Left colon (tissue), 2 donors: ENCODE results near the gene SHOC1. TPM values are rescaled to one million over a fixed set of nuclear protein-coding genes. Genes with fewer than 3 reads are reported as not detected.
"Not testable (repeated sequence)": the region's sequence is repeated elsewhere in the genome, so short reads cannot be mapped to it uniquely, and the experiment has no call there.

ENCODE experiments used
- ATAC-seq: fragments of 200-7000 bp; cut with Tn5 transposase; one replicate; pipeline ENCODE4 v1.9.1; 2020; ENCODE audit warnings: mild to moderate bottlenecking, moderate library complexity
- DNase-seq, 2 donors: peaks; one replicate each; pipeline ENCODE4 v3.0.0-alpha.2; 2020
- intact Hi-C, 2 donors: fragments of 100-400 bp; cut with DNase I in 1 of 2; cut with micrococcal nuclease in 1 of 2; formaldehyde crosslinking; loops; one replicate each; pipeline versions ENCODE4 v1.11.2 to v1.14.0; 2022; cut with DNase I, micrococcal nuclease
- long read RNA-seq: library from polyadenylated mRNA; unstranded; transcript quantifications from one replicate; pipeline ENCODE4 v2.0.0, GENCODE V29; 2021
- total RNA-seq, 2 donors: library from RNA; stranded (reverse); fragmentation: NEBNext Ultra II Directional; extraction: Animal tissue kit (Norgen Biotek cat#: 25700); gene quantifications; one replicate each; pipeline ENCODE4 v1.2.1, GENCODE V29; 2021
- donor health status: DM: no; HTN: no; CAD: no.
- donor health status: DM: yes; HTN: yes; CAD: no.

The SHOC1 gene
- not detected for total RNA-seq
- long read RNA-seq, result 0 reads

- intact Hi-C loops, result no loop called here
Measured at GRCh38 chr9:111794835-111795556, at the start of gene SHOC1. SHOC1 (minus strand) TSS chr9:111794937; CDS start chr9:111791418, 3,519 bp downstream.

GRCh38 chr9:111843971-111844370, 49.2 kb upstream of the SHOC1 start:
- ATAC-seq (no peak), DNase-seq (no peak)
- intact Hi-C loops, result no loop called here

More at GRCh38 chr9:111794835-111795556, at the start of gene SHOC1:
- ATAC-seq (peak; percentile 99), DNase-seq (peak; percentile 31 to 63)

GRCh38 chr9:111842313-111842712, 47.6 kb upstream of the SHOC1 start:
- intact Hi-C loops, result no loop called here
- ATAC-seq, result no peak
- DNase-seq, result no peak

- DNase-seq, result no peak
- no peak for ATAC-seq
- intact Hi-C loops, result no loop called here
Measured at GRCh38 chr9:111840442-111840841, 45.7 kb upstream of the SHOC1 start.

- ATAC-seq, result no peak
Measured at GRCh38 chr9:111839987-111840386, 45.2 kb upstream of the SHOC1 start.

GRCh38 chr9:111839387-111839786, 44.6 kb upstream of the SHOC1 start:
- DNase-seq (peak in 1 of 2 donors; percentile 9), ATAC-seq (no peak)
- intact Hi-C loops, result no loop called here

More at GRCh38 chr9:111839987-111840386, 45.2 kb upstream of the SHOC1 start:
- no peak for DNase-seq
- intact Hi-C loops, result no loop called here

- ATAC-seq, result peak; percentile 44
- intact Hi-C loops, result no loop called here
- no peak for DNase-seq
Measured at GRCh38 chr9:111838439-111838838, 43.7 kb upstream of the SHOC1 start.

GRCh38 chr9:111836311-111836710, 41.6 kb upstream of the SHOC1 start:
- intact Hi-C loops, result no loop called here
- DNase-seq (no peak), ATAC-seq (no peak)

- intact Hi-C loops, result no loop called here
Measured at GRCh38 chr9:111833941-111834340, 39.2 kb upstream of the SHOC1 start.

GRCh38 chr9:111832449-111832848, 37.7 kb upstream of the SHOC1 start:
- ATAC-seq (no peak), DNase-seq (no peak)
- intact Hi-C loops, result no loop called here

More at GRCh38 chr9:111833941-111834340, 39.2 kb upstream of the SHOC1 start:
- ATAC-seq (no peak), DNase-seq (no peak)

GRCh38 chr9:111831371-111832108, 36.8 kb upstream of the SHOC1 start:
- no peak for ATAC-seq
- intact Hi-C loops, result no loop called here
- DNase-seq, result no peak

GRCh38 chr9:111828193-111828592, 33.5 kb upstream of the SHOC1 start:
- ATAC-seq (no peak), DNase-seq (no peak)
- intact Hi-C loops, result no loop called here

GRCh38 chr9:111825468-111826145, 30.9 kb upstream of the SHOC1 start:
- no peak for ATAC-seq
- intact Hi-C loops, result no loop called here
- no peak for DNase-seq

GRCh38 chr9:111821006-111821528, 26.3 kb upstream of the SHOC1 start:
- intact Hi-C loops, result no loop called here

GRCh38 chr9:111819360-111819759, 24.6 kb upstream of the SHOC1 start:
- intact Hi-C loops, result no loop called here
- ATAC-seq (no peak), DNase-seq (no peak)

More at GRCh38 chr9:111821006-111821528, 26.3 kb upstream of the SHOC1 start:
- ATAC-seq (no peak), DNase-seq (no peak)

GRCh38 chr9:111815285-111816070, 20.7 kb upstream of the SHOC1 start:
- intact Hi-C loops, result no loop called here
- DNase-seq, result no peak
- peak; percentile 86 for ATAC-seq

- DNase-seq, result no peak
- intact Hi-C loops, result no loop called here
- ATAC-seq, result no peak
Measured at GRCh38 chr9:111812337-111812736, 17.6 kb upstream of the SHOC1 start.

GRCh38 chr9:111810908-111811307, 16.2 kb upstream of the SHOC1 start:
- ATAC-seq (no peak), DNase-seq (no peak)
- intact Hi-C loops, result no loop called here

GRCh38 chr9:111810415-111810814, 15.7 kb upstream of the SHOC1 start:
- intact Hi-C loops, ATAC-seq: not testable (repeated sequence)

More at GRCh38 chr9:111810415-111810814, 15.7 kb upstream of the SHOC1 start:
- DNase-seq, result not testable (repeated sequence)
